Fibroblast of villous mesenchyme (primary cell): ENCODE results near the gene CHD6. TPM values are rescaled to one million over a fixed set of nuclear protein-coding genes. Genes with fewer than 3 reads are reported as not detected.

Experiments
- DNase-seq: peaks from one replicate; pipeline ENCODE4 v3.0.0-alpha.2; 2010; ENCODE audit warnings: low read depth
- H3K4me3 ChIP-seq: 2 replicates; pipeline ENCODE4 v1.5.1; 2011; ENCODE audit warnings: low read depth, mild to moderate bottlenecking, low read length
- total RNA-seq: library from RNA; depleted of rRNA; stranded (reverse); fragments of >200 nt; gene quantifications from 2 replicates; pipeline ENCODE4 v1.2.3, GENCODE V29; 2012
- TF ChIP-seq, protein P1 (sequence below): IDR thresholded peaks from 2 replicates; pipeline ENCODE4 v1.5.1; 2012; ENCODE audit warnings: low read depth, mild to moderate bottlenecking, low read length; ENCODE audit not compliant: insufficient read depth

CHD6 gene
- total RNA-seq, 1 donor, result 33.2 TPM

DNA sequence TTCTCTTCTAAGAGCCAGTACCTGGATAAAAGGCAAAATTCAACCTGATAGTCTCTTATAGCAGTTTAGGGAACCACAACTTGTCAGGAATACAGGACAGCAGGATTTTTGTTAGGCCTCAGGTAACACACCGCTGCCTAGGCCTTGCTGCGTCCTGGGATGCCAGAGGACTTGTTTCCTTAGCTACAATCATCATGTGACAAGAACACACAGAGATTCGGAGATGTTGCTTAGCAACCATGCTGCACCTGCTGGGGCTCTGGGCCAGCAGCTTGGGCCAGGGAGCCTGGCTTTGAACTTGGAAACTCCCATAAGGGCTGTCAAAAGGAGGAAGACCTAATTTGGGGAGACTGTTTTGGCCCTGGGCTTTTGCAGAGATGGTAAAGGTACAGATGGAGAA, 36.1 kb upstream of the CHD6 start:
- TF ChIP-seq, protein P1, sequence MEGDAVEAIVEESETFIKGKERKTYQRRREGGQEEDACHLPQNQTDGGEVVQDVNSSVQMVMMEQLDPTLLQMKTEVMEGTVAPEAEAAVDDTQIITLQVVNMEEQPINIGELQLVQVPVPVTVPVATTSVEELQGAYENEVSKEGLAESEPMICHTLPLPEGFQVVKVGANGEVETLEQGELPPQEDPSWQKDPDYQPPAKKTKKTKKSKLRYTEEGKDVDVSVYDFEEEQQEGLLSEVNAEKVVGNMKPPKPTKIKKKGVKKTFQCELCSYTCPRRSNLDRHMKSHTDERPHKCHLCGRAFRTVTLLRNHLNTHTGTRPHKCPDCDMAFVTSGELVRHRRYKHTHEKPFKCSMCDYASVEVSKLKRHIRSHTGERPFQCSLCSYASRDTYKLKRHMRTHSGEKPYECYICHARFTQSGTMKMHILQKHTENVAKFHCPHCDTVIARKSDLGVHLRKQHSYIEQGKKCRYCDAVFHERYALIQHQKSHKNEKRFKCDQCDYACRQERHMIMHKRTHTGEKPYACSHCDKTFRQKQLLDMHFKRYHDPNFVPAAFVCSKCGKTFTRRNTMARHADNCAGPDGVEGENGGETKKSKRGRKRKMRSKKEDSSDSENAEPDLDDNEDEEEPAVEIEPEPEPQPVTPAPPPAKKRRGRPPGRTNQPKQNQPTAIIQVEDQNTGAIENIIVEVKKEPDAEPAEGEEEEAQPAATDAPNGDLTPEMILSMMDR, result no peak
- H3K4me3 ChIP-seq, result no peak overlapping the region
- no peak for DNase-seq

DNA sequence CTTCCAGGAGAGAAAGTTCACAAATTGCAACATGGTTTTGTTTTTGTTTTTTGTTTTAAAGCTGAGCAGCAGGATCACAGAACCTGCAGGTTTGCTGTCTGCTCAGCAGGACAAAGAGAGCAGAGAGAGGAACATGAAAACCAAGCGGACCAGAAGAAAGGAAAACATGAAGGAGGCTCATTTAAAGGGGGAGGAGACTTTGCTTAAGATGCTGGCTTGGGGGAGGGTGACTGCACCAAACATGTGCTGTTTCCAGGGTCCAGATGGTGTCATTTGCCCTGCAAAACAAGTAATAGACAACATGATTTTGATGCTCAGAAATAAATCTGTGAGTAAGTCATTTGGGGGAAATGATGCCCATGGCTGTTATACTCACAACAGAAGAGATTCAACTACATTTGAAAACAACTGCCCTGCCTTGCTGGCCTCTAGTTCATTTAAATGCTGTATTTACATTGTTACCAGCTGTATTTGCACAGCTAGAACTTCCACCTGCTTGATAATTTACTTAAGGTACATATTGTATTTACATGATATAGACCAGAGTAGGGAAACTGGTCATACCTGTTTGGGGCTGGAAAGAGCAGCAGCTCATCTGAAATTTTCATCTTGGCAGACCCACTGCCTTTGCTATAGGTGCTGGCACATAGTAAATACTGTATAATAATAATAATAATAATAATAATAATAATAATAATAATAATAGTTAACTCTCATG, 32.2 kb upstream of the CHD6 start:
- TF ChIP-seq, protein P1, result no peak
- no peak overlapping the region for H3K4me3 ChIP-seq
- no peak for DNase-seq

DNA sequence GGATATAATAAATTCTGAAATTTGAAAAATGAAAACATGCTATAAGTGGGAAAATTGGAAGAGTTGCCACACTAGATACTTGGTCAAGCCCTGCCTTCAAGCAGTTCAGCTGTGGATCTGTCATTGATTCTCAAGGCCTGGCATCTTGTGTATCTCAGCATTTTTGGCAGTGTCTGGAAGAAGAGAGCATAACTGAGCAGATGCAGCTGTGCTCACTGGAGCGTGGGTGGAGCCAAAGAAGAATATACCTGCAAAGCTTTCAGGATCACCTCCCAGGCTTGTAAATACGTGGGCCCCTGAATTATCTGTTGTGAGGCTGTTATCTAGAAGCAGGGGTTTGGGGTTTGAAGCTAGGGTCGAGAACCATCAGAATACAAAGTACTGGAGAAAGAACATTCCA, 31.3 kb upstream of the CHD6 start:
- no peak overlapping the region for H3K4me3 ChIP-seq
- DNase-seq, result no peak
- TF ChIP-seq, protein P1, result no peak

DNA sequence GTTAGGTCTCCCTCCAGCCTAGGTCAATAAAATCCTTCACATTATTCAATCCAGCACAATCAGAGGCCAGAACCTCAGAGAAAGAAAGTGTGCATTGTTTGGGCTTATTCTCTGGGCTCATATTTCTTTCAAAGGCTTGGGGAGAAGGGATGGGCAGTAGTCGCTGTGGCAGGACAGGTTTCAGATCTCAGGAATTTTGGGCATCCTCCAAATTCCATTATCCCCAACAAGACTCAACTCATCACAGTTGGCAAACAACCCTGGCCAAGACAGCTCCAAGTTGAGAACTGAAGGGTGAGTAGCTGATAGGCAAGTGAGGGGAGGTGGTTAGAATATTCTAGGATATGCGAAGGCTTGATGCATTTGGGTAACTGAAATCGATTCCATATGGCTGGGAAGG, 27.2 kb upstream of the CHD6 start:
- H3K4me3 ChIP-seq, result no peak overlapping the region
- no peak for DNase-seq
- TF ChIP-seq, protein P1, result no peak

DNA sequence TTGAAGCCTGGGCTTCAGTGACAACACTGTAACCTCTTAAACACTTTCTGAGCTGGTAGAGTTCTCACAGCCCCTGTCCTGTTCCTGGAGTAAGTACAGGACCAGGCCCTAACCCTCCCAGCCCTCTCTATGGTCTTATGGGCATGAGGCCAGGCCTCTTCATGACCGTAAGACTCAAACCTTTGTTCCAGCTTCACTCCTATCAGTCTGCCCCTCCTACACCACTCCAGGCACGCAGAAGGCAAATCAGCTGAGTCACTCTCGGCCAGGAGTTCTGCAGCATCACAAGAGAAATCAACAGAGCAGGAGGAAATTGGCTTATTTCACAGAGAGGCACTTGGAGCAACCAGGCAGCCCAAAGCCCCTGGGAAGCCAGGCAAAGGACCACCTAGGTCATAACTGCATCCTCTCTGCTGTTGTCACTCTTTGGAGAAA, 25.3 kb upstream of the CHD6 start:
- H3K4me3 ChIP-seq, result no peak overlapping the region
- TF ChIP-seq, protein P1, result no peak
- DNase-seq, result peak; percentile 48

DNA sequence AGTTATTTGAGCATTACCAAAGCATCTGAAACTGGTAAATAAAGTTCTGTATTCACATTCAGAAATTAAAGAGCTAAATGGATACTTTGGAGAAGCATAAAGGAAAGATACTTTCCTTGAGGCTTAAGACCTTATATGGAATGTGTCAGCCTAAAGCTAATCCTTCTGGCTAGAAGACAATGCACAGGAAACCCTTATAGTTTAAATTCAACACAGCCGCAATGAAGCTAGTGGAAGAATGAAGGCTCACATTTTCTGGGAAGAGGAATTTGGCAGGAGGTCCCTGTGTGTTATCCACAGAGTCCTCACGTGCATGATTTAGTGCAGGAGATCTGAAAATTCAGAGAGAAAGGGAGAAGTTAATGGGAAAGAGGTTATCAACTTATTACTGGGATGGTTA, 21.5 kb upstream of the CHD6 start:
- no peak for DNase-seq
- TF ChIP-seq, protein P1, result no peak
- H3K4me3 ChIP-seq, result no peak overlapping the region

DNA sequence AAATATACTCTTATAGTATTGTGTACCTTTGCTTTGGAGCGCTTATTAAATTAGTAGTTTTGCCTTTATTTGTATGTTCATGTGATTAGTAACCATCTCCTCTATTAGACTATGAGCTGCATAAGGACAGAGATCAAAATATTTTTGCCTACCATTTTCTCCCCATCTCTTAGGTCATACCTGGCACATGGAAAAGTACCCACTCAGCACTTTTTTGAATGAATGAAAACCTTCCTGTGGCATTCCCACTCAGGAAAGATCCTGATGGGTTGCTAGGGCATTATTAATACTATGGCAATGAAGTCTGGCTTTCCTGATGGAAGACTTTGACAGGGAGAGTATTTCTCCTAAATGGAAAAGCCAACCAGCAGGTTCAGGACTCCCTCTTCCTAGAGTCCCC, 20.3 kb upstream of the CHD6 start:
- DNase-seq, result no peak
- no peak overlapping the region for H3K4me3 ChIP-seq
- TF ChIP-seq, protein P1, result no peak
